IMR-90 (cell line): ENCODE results near the gene KIR2DL4.

Experiments used
- BHLHE40 ChIP-seq: fragments of 150-350 bp; IDR thresholded peaks from 2 replicates; pipeline ENCODE4 v1.6.1; 2016; ENCODE audit warnings: mild to moderate bottlenecking, low read depth, low read length
- CEBPB ChIP-seq: IDR thresholded peaks from 2 replicates; pipeline ENCODE4 v1.6.1; 2012; ENCODE audit warnings: low read depth, low read length, improper control_type of control experiment
- FOS ChIP-seq: fragments of 150-350 bp; IDR thresholded peaks from 2 replicates; pipeline ENCODE4 v1.6.1; 2016; ENCODE audit warnings: low read depth, low read length
- MAZ ChIP-seq: IDR thresholded peaks from 2 replicates; pipeline ENCODE4 v1.6.1; 2012; ENCODE audit warnings: low read depth, mild to moderate bottlenecking, low read length, improper control_type of control experiment, moderate library complexity, borderline replicate concordance
- POLR2A ChIP-seq: IDR thresholded peaks from 2 replicates; pipeline ENCODE4 v1.6.1; 2012; ENCODE audit warnings: mild to moderate bottlenecking, low read depth, low read length
- RFX5 ChIP-seq: IDR thresholded peaks from 2 replicates; pipeline ENCODE4 v1.8.0; 2012; ENCODE audit warnings: low read depth, mild to moderate bottlenecking, low read length, moderate library complexity
- SMC3 ChIP-seq: fragments of 150-350 bp; IDR thresholded peaks from 2 replicates; pipeline ENCODE4 v1.6.1; 2016; ENCODE audit warnings: low read depth, mild to moderate bottlenecking, antibody characterized with exemption, low read length, moderate library complexity
- USF2 ChIP-seq: fragments of 150-350 bp; IDR thresholded peaks from 2 replicates; pipeline ENCODE4 v1.6.1; 2017; ENCODE audit warnings: mild to moderate bottlenecking, antibody characterized with exemption, low read length, low read depth
- TF ChIP-seq, protein P1 (sequence below): conservative IDR thresholded peaks from 2 replicates; pipeline ENCODE4 v1.5.1; 2012; ENCODE audit warnings: mild to moderate bottlenecking, low read depth, low read length, improper control_type of control experiment

GRCh38 chr19:54806516-54806838 is 3.1 kb downstream of the KIR2DL4 start:
- TF ChIP-seq USF2 = no peak
- TF ChIP-seq POLR2A = no peak
- TF ChIP-seq, protein P1, sequence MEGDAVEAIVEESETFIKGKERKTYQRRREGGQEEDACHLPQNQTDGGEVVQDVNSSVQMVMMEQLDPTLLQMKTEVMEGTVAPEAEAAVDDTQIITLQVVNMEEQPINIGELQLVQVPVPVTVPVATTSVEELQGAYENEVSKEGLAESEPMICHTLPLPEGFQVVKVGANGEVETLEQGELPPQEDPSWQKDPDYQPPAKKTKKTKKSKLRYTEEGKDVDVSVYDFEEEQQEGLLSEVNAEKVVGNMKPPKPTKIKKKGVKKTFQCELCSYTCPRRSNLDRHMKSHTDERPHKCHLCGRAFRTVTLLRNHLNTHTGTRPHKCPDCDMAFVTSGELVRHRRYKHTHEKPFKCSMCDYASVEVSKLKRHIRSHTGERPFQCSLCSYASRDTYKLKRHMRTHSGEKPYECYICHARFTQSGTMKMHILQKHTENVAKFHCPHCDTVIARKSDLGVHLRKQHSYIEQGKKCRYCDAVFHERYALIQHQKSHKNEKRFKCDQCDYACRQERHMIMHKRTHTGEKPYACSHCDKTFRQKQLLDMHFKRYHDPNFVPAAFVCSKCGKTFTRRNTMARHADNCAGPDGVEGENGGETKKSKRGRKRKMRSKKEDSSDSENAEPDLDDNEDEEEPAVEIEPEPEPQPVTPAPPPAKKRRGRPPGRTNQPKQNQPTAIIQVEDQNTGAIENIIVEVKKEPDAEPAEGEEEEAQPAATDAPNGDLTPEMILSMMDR = no peak
- no peak for TF ChIP-seq MAZ
- TF ChIP-seq RFX5 = no peak
- no peak for TF ChIP-seq SMC3
- no peak for TF ChIP-seq BHLHE40
- no peak for TF ChIP-seq CEBPB
- TF ChIP-seq FOS = no peak
